ENCODE results near the gene TRAF2. TPM values are rescaled to one million over a fixed set of nuclear protein-coding genes. Genes with fewer than 3 reads are reported as not detected.

TRAF2 gene
- total and polyA plus RNA-seq, 10 donors, result 13.6 to 49.7 (median 24.3) TPM

GRCh38 chr9:136916330-136917184 is 30.2 kb downstream of the TRAF2 start:
- H3K36me3 ChIP-seq, result peaks cover 0 to 98% (median 80%) of the 10 kb centered on the region in 6 donors
- WGBS, 5 donors, result 91 to 95% (median 93%) methylated on average over 30 to 32 of the region's 32 CpGs
- H3K27ac ChIP-seq, result peak overlapping the region in 1 of 8 donors; percentile 65
- no peak for TF ChIP-seq POLR2AphosphoS5 (IDR thresholded peaks at IDR 0.05)
- TF ChIP-seq CTCF (IDR thresholded peaks at IDR 0.05 in 8 of 11, conservative IDR thresholded peaks at IDR 0.05 in 3 of 11), result no peak
- TF ChIP-seq POLR2A (IDR thresholded peaks at IDR 0.05), result no peak
- no peaks in the 10 kb centered on the region for H3K9me3 ChIP-seq
- no peaks in the 10 kb centered on the region for H3K27me3 ChIP-seq (replicated peaks in 1 of 7)
- H3K4me3 ChIP-seq, result no peak overlapping the region
- peaks cover 0 to 42% (median 5%) of the 10 kb centered on the region in 6 donors for H3K4me1 ChIP-seq
- intact Hi-C loops (cut with DNase I; ENCODE audit: low total_unique reads), result no loop called here
- no peak for DNase-seq

- H3K9me3 ChIP-seq, result no peaks in the 10 kb centered on the region
- peak overlapping the region in 3 of 8 donors; percentile 48 to 65 (median 56) for H3K27ac ChIP-seq
- intact Hi-C loops (cut with DNase I; ENCODE audit: low total_unique reads), result no loop called here
- peaks cover 0 to 100% (median 77%) of the 10 kb centered on the region in 6 donors for H3K36me3 ChIP-seq
- H3K4me1 ChIP-seq, result peaks cover 0 to 33% (median 5%) of the 10 kb centered on the region in 6 donors
- no peaks in the 10 kb centered on the region for H3K27me3 ChIP-seq (replicated peaks in 1 of 7)
- no peak for DNase-seq
- no peak overlapping the region for H3K4me3 ChIP-seq
- 63 to 88% (median 83%) methylated on average over 11 of the region's 11 CpGs for WGBS, 5 donors
- no peak for TF ChIP-seq POLR2A (IDR thresholded peaks at IDR 0.05)
- TF ChIP-seq CTCF (IDR thresholded peaks at IDR 0.05 in 8 of 11, conservative IDR thresholded peaks at IDR 0.05 in 3 of 11), result no peak
- no peak for TF ChIP-seq POLR2AphosphoS5 (IDR thresholded peaks at IDR 0.05)
Measured at GRCh38 chr9:136917902-136918301, 31.6 kb downstream of the TRAF2 start.

- 97 to 99% (median 98%) methylated on average over 11 to 15 of the region's 15 CpGs for WGBS, 5 donors
- no peaks in the 10 kb centered on the region for H3K27me3 ChIP-seq (replicated peaks in 1 of 7)
- H3K4me3 ChIP-seq, result no peak overlapping the region
- no peaks in the 10 kb centered on the region for H3K9me3 ChIP-seq
- H3K4me1 ChIP-seq, result peaks cover 0 to 19% (median 4%) of the 10 kb centered on the region in 6 donors
- peaks cover 0 to 100% (median 79%) of the 10 kb centered on the region in 6 donors for H3K36me3 ChIP-seq
- DNase-seq, result no peak
- no peak overlapping the region for H3K27ac ChIP-seq
- intact Hi-C loops (cut with DNase I; ENCODE audit: low total_unique reads), result no loop called here
- TF ChIP-seq CTCF (IDR thresholded peaks at IDR 0.05 in 8 of 11, conservative IDR thresholded peaks at IDR 0.05 in 3 of 11) (no peak), POLR2A (IDR thresholded peaks at IDR 0.05) (no peak), POLR2AphosphoS5 (IDR thresholded peaks at IDR 0.05) (peak in 1 of 3 donors; percentile 11)
Measured at GRCh38 chr9:136920069-136920468, 33.8 kb downstream of the TRAF2 start.

GRCh38 chr9:136920734-136921231 is 34.5 kb downstream of the TRAF2 start:
- DNase-seq, result no peak
- TF ChIP-seq POLR2AphosphoS5 (IDR thresholded peaks at IDR 0.05), result no peak
- no peak for TF ChIP-seq CTCF (IDR thresholded peaks at IDR 0.05 in 8 of 11, conservative IDR thresholded peaks at IDR 0.05 in 3 of 11)
- no peak for TF ChIP-seq POLR2A (IDR thresholded peaks at IDR 0.05)
- H3K36me3 ChIP-seq, result peaks cover 0 to 100% (median 80%) of the 10 kb centered on the region in 6 donors
- intact Hi-C loops (cut with DNase I; ENCODE audit: low total_unique reads), result no loop called here
- no peak overlapping the region for H3K27ac ChIP-seq
- no peak overlapping the region for H3K4me3 ChIP-seq
- 93 to 99% (median 98%) methylated on average over 13 to 14 of the region's 14 CpGs for WGBS, 5 donors
- H3K4me1 ChIP-seq, result peaks cover 0 to 15% (median 4%) of the 10 kb centered on the region in 6 donors
- no peaks in the 10 kb centered on the region for H3K27me3 ChIP-seq (replicated peaks in 1 of 7)
- H3K9me3 ChIP-seq, result no peaks in the 10 kb centered on the region

Measured in spleen (tissue), 11 donors.